ENCODE results near the gene NSDHL. TPM values are rescaled to one million over a fixed set of nuclear protein-coding genes. Genes with fewer than 3 reads are reported as not detected.

The NSDHL gene
- total RNA-seq, 4 donors from 2014 or later, result 41.0 to 63.7 (median 57.4) TPM

DNA sequence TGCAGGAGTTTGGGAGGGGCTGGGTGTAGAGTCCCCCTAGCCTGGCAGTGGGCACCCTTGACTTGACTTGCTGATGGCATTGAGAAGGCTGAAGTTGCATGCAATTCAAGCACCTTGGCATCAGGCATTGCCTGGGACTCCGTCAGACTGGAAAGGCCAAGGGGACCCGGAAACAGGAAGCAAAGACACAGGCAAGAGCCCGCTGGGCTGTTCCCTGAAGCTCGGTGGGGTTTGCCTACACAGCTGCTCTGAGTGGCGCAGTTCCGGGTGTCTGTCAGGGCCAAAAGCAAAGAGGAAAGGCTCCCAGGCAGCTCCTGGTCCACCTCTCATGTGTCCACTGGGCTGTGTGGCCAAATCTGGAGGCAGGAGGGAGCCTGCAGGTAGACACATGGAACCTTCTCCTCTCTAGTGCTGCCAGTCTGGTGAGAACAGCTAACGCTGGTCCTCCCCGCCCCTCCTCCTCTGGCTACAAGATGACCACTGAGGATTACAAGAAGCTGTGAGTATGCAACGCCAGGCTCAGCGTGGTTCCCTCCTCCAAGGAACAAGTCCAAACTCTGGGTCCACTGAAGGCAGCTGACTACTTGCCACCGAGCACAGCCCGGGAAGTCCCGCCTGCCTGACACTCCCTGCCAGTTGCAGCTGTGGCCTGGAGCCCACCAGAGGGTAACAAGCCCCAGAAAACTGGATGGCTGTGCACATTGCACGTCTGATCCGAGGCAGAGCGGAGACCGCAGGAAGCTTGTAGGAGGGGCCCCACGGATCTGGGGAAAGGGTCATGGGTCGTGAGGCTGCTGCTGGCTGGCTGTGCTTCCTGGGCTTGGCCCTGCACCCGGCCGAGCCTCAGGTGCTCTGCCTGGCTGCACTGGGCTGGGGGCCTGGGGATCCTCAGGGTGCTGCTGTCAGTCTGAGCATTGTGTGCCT lies 87.1 kb downstream of the NSDHL start:
- Histone ChIP-seq H3K36me3 (peaks cover 0 to 93% (median 0%) of the 10 kb centered on the region in 3 donors), H3K9me3 (no peaks in the 10 kb centered on the region), H3K27me3 (no peaks in the 10 kb centered on the region), H3K4me3 (no peak overlapping the region), H3K4me1 (no peaks in the 10 kb centered on the region), H3K27ac (no peak overlapping the region)
- 81% methylated on average over 5 of the region's 21 CpGs; no CpG with 5 or more reads in 1 of the 2 donors for WGBS, 2 donors
- TF ChIP-seq, protein P1, sequence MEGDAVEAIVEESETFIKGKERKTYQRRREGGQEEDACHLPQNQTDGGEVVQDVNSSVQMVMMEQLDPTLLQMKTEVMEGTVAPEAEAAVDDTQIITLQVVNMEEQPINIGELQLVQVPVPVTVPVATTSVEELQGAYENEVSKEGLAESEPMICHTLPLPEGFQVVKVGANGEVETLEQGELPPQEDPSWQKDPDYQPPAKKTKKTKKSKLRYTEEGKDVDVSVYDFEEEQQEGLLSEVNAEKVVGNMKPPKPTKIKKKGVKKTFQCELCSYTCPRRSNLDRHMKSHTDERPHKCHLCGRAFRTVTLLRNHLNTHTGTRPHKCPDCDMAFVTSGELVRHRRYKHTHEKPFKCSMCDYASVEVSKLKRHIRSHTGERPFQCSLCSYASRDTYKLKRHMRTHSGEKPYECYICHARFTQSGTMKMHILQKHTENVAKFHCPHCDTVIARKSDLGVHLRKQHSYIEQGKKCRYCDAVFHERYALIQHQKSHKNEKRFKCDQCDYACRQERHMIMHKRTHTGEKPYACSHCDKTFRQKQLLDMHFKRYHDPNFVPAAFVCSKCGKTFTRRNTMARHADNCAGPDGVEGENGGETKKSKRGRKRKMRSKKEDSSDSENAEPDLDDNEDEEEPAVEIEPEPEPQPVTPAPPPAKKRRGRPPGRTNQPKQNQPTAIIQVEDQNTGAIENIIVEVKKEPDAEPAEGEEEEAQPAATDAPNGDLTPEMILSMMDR (IDR thresholded peaks at IDR 0.05), result no peak
- TF ChIP-seq POLR2A (IDR thresholded peaks at IDR 0.05), result no peak
- DNase-seq, result no peak
- intact Hi-C loops (cut with DNase I), result no loop called here

DNA sequence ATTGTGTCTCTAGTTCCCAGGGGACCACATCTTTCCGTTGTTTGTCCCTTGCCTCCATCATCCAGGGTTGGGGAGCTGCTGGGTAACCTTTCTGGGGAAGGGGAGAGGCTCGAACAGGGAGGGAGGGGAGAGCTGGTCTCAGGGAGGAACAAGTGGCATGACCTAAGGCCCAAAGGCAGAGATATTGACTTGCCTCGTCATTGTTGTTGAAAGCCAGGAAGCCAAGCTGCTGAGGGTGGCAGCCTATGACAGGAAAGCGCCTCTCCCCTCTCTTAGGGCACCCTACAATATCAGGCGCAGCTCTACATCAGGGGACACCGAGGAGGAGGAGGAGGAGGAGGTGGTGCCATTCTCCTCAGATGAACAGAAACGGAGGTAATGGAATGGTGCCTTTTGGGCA lies 87.8 kb downstream of the NSDHL start:
- H3K9me3 ChIP-seq, result no peaks in the 10 kb centered on the region
- WGBS, 2 donors, result 51 to 83% methylated on average over 1 to 5 of the region's 7 CpGs
- peaks cover 0 to 96% (median 0%) of the 10 kb centered on the region in 3 donors for H3K36me3 ChIP-seq
- H3K4me3 ChIP-seq, result no peak overlapping the region
- H3K27ac ChIP-seq, result no peak overlapping the region
- intact Hi-C loops (cut with DNase I), result no loop called here
- H3K27me3 ChIP-seq, result no peaks in the 10 kb centered on the region
- no peaks in the 10 kb centered on the region for H3K4me1 ChIP-seq
- TF ChIP-seq POLR2A (IDR thresholded peaks at IDR 0.05), result no peak
- TF ChIP-seq, protein P1 (IDR thresholded peaks at IDR 0.05), result no peak
- DNase-seq, result no peak

Other genes starting within 250 kb of the NSDHL start
- gene GABRQ, start 193.2 kb upstream of the NSDHL start, total RNA-seq, result 1 to 10 TPM in 3 of 4 donors, under 1 TPM in 1; 0.57 to 1.5 (median 1.3) TPM
- gene MAGEA3, start 132.3 kb upstream of the NSDHL start, total RNA-seq, result not detected
- gene CSAG2, start 121.8 kb upstream of the NSDHL start, total RNA-seq, result not detected
- not detected for gene MAGEA2B, start 116.4 kb upstream of the NSDHL start, total RNA-seq
- not detected for gene CSAG1, start 97.3 kb upstream of the NSDHL start, total RNA-seq
- not detected for gene MAGEA12, start 97.3 kb upstream of the NSDHL start, total RNA-seq
- gene MAGEA2, start 77.2 kb upstream of the NSDHL start, total RNA-seq, result not detected
- not detected for gene CSAG3, start 71.8 kb upstream of the NSDHL start, total RNA-seq
- gene MAGEA6, start 61.4 kb upstream of the NSDHL start, total RNA-seq, result not detected
- 10 to 100 TPM; 17.2 to 38.5 (median 24.2) TPM for gene CETN2, start 306 bp upstream of the NSDHL start, total RNA-seq
- gene ZNF185, start 67.0 kb downstream of the NSDHL start, total RNA-seq, result 100 to 1,000 TPM; 205 to 470 (median 259) TPM
- not detected for gene PNMA5, start 163.1 kb downstream of the NSDHL start, total RNA-seq
- under 1 TPM in 3 of 4 donors, not detected in 1; 0.29 to 0.57 (median 0.48) TPM for gene PNMA3, start 225.4 kb downstream of the NSDHL start, total RNA-seq
- 1 to 10 TPM in 1 of 4 donors, under 1 TPM in 1, not detected in 2; 0.19 to 1.3 TPM for gene PNMA6A, start 241.4 kb downstream of the NSDHL start, total RNA-seq

Data from esophagus squamous epithelium (tissue), 5 donors.